Stimulated activated CD8-positive, alpha-beta memory T cell treated with anti-CD3 and anti-CD28 coated beads, Interleukin-15, amount 100 ng/mL, for 1 hour (primary cell): ENCODE results near the gene NMUR1.

Source experiments
- DNase-seq: peaks from one replicate; pipeline ENCODE4 v3.0.0-alpha.2; 2020; ENCODE audit warnings: low read depth

NMUR1 gene

DNA sequence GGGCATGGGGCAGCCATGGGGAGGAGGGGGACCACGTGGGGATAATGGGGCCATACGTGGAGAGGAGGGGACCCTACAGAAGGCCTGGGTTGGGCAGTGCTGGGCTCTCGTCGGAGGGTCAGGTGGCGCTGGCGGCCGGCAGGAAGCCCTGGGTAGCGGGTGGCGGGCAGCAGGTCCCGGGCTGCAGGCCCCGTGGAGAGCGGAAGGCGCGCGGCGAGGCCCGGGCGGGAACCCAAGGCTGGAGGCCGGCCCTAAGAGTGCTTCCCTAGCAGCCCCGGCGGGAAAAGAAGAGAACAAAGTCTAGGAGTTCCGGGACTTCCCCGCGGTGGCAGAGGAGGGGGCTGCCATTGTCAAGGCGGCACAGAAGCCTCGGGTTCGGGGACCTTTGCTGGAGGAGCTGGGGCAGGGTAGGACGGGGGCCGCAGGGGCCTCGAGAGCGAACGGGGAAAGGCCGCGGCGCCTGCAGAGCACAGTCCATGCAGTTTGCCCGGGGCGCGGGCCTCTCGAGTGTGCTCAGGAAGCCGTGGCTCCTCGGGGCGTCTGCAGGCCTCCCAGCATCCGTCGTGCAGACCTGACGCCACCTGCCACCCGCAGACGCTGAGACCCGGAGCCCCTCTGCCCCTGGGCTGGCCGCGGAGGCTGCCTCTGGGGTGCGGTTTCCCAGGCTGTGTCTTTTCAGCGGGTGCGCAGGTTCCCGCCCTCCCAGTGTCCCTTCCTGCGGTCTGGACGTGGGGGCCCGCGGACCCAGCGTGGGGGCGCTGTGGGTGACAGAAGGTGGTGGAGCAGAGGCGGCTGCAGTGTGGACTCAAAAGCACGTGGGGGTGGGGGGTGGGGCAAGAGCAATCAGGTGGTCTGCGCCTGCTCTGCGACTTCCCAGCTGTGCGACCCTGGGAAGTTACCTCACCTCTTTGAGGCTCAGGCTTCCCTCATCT, 46.6 kb downstream of the NMUR1 start:
- DNase-seq, result no peak

DNA sequence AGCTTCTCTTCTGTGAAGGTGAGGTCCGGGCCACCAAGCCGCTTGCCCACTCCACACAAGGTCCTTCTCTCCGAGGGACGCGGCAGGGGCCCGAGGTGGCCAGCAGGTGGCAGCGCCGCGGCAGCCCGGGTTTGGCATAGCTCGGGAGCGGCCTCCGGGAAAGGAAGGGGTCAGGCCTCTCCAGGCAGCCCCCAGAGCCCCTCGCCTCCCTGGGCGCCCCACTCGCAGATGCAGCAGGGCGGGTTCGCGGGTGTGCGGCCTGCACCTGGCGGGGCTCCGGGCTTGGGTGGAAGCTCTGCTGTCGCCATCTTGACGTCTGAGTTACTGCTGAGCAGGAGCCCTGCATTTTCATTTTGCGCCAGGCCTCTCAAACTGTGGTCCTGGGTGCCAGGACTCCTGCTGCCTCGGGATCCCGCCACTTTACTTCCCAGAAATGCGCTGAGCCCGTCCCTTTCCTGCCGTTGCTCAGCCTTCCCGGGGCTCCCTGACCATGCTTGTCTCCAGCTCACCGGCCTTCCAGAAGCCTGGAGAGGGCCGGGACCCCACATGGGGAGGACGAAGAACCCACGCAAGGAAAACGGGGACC, 47.3 kb downstream of the NMUR1 start:
- DNase-seq, result peak; percentile 51

DNA sequence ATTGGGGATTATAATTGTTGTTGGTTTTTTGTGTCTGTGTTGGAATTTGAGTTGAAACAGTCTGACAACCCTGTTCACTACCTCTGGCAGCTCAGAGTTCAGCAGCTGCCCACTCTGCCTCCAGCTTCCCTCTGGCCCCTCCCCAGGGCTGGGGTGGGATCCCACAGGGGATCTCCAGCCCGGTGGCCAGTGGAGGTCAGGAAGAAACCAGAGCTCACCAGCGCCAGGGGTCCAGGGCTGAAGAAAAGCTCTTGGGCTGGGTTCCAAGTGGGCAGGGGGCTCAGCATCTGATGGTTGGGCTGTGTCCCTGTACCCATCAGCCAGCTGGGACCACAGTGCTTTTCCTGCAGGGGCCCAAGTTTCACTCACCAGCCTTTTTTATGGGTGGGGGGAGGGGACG, 49.5 kb downstream of the NMUR1 start:
- DNase-seq, result no peak

DNA sequence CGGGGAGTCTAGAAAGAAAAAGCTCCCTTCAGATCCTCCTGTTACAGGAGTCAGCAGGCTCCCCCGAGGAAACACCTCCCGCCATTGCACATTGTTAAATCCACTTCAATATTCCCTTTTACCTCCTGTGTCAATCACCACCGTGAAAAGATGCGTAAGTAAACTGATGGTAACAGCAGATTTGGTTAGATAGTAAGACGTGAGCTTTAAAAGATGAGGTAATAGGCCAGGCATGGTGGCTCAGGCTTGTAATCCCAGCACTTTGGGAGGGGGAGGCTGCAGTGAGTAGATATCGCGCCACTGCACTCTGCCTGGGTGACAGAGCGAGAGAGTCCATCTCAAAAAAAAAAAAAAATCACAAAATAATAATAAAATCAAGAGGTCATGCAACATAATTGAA, 50.8 kb downstream of the NMUR1 start:
- DNase-seq, result no peak

DNA sequence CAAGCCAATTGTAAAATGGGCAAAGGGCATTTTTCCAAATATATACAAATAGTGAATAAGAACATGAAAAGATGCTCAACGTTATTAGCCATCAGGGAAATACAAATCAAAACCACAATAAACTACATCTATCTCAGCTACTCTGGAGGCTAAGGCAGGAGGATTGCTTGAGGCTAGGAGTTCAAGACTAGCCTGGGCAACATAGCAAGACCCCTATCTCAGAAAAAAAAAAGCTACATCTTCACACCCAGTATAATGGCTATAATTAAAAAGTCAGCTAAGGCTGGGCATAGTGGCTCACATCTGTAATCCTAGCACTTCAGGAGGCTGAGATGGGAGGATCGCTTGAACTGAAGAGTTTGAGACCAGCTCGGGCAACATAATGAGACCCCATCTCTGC, 53.3 kb downstream of the NMUR1 start:
- DNase-seq, result no peak

DNA sequence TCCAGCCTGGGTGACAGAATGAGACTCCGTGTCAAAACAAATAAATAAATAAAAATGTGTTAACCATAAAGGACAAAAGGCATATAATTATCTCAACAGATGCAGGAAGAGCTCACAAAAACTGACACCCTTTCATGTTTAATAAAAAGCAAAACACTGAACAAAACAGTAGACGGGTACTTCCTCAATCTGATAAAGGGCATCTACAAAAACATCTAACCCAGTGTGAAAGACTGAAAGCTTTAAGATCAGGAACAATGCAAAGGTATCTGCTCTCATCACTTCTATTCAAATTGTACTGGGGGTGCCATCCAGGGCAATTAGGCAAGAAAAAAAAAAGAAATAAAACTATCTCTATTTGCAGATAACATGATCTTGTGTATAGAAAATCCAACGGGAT, 54.3 kb downstream of the NMUR1 start:
- no peak for DNase-seq
